GM18907 (cell line): ENCODE measurements around the gene NECTIN2.
A peak's percentile ranks its signal among the peaks of the same experiment; 100 is the strongest.
"Not testable (repeated sequence)": the region's sequence is repeated elsewhere in the genome, so short reads cannot be mapped to it uniquely, and the experiment has no call there.

Experiments used
- ATAC-seq: cut with Tn5 transposase; IDR thresholded peaks from one replicate; pipeline ENCODE4 v1.9.1; 2021; ENCODE audit warnings: mild to moderate bottlenecking, moderate library complexity; ENCODE audit not compliant: unreplicated experiment

The NECTIN2 gene

DNA sequence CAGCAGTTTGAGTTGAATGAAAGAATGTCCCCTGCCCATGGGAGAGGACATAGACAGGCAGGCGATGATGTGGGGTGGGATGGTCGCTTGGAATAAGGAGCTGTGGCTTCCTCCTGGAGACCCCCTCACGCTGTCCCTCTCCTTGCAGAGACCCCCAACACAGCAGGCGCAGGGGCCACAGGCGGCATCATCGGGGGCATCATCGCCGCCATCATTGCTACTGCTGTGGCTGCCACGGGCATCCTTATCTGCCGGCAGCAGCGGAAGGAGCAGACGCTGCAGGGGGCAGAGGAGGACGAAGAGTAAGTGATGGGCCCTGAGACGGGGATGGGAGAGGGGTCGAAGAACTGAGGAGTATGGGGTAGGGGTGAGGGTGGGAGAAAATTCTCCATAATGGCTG is 36.0 kb downstream of the NECTIN2 start:
- ATAC-seq, result no peak

DNA sequence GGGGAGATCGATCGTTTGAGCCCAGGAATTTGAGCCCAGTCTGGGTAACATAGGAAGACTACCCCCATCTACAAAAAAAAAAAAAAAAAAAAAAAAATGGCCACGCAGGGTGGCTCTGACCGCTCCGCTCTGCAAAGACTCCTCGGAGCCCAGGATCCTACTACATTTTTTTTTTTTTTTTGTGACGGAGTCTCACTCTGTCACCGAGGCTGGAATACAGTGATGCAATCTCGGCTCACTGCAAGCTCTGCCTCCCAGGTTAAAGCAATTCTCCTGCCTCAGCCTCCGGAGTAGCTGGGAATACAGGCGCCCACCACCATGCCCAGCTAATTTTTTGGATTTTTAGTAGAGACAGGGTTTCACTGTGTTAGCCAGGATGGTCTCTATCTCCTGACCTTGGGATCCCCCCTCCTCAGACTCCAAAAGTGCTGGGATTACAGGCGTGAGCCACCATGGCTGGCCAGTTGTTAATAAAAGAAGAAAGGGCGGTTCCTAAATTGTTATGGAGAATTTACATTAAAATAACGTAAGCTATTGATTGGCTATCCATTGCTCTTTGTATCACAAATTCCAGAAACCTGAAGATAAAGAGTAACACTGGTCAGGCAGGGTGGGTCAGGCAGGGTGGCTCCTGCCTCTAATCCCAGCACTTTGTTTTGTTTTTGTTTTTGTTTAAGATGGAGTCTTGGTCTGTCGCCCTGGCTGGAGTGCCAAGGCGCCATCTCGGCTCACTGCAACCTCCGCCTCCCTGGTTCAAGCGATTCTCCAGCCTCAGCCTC is 36.7 kb downstream of the NECTIN2 start:
- ATAC-seq, result not testable (repeated sequence)

DNA sequence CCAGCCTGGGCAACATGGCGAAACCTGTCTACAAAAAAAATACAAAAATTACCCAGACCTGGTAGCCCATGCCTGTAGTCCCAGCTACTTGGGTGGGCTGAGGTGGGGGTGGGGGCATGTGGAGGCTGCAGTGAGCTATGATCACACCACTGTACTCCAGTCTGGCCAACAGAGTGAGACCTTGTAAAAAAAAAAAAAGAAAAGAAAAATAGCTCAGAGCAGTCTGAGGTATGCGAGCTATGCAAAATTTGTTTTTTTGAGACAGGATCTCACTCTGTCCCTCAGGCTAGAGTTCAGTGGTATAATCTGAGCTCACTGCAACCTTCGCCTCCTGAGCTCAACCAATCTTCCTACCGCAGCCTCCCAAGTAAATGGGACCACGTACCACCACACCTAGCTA is 37.8 kb downstream of the NECTIN2 start:
- no peak for ATAC-seq

DNA sequence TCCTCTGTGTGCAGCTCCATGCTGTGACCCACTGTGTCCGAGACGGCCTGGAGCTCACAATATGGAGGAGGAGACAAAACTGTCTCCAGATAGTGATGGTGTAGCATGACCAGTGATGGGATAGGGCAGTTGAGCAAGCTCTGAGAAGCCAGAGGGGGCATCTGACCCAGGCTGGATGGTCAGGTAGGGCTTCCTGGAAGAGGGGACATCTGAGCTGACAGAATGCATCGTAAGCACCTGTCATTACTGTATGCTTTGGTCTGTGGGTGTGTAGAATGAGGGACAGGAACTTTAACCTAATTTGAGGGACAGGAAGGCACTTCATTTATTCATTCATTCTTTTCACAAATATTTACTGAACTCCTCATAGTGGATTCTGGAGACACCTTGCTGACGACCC is 38.5 kb downstream of the NECTIN2 start:
- no peak for ATAC-seq

DNA sequence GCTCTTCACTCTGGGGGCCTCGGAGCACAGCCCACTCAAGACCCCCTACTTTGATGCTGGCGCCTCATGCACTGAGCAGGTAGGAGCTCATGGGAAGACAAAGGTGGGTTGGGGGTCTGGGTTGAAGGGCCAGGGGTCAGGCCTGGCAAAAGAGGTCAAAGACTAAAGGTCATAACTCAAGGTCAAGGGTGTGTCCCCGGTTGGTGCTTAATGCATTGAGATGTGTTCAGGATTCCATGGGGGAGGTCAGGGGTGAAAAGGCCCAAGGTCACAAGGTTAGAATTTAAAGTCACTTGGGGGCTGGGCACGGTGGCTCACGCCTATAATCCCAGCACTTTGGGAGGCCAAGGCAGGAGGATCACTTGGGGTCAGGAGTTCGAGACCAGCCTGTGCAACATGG is 40.0 kb downstream of the NECTIN2 start:
- no peak for ATAC-seq

DNA sequence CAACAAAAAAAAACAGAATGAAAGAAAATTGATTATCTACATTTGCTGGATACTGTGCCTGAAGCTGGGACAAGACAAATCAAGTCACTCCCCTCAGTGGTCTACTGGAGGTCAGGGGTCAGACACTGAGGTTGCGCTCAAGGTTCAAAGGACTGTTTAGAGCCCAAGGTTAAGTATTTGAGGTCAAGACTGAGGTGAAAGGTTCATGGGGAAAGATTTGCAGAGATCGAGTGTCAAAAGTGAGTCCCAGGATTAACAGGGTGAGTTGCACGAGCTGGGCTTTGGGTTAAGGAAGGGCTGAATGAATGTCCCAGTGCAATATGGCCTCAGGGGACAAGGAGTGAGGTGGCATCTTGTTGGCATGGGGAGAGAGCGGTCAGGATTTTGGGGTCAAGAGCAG is 41.6 kb downstream of the NECTIN2 start:
- ATAC-seq, result no peak

DNA sequence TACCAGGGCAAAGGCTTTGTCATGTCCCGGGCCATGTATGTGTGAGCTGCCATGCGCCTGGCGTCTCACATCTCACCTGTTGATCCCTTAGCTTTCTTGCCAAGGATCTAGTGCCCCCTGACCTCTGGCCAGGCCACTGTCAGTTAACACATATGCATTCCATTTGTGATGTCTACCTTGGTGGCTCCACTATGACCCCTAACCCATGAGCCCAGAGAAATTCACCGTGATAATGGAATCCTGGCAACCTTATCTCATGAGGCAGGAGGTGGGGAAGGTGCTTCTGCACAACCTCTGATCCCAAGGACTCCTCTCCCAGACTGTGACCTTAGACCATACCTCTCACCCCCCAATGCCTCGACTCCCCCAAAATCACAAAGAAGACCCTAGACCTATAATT is 42.2 kb downstream of the NECTIN2 start:
- not testable (repeated sequence) for ATAC-seq

DNA sequence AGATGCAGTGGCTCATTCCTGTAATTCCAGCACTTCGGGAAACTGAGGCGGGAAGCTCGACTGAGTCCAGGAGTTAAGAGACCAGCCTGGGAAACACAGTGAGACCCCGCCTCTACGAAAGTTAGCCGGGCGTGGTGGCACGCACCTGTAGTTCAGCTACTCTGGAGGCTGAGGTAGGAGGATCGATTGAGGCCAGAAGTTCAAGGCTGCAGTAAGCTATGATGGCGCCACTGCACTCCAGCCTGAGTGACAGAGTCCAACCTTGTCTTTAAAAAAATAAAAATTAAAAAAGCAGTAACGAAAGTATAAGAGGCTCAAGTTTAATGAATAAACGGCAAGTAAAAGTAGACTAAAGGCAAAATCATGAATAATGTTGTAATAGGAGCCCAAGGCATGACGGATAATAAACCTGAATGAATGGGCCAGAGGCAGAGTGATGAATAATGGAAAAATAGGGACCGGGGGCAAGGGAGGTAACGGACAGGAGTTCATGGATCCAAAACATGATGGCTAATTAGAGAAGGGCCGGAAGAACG is 43.8 kb downstream of the NECTIN2 start:
- ATAC-seq, result no peak

DNA sequence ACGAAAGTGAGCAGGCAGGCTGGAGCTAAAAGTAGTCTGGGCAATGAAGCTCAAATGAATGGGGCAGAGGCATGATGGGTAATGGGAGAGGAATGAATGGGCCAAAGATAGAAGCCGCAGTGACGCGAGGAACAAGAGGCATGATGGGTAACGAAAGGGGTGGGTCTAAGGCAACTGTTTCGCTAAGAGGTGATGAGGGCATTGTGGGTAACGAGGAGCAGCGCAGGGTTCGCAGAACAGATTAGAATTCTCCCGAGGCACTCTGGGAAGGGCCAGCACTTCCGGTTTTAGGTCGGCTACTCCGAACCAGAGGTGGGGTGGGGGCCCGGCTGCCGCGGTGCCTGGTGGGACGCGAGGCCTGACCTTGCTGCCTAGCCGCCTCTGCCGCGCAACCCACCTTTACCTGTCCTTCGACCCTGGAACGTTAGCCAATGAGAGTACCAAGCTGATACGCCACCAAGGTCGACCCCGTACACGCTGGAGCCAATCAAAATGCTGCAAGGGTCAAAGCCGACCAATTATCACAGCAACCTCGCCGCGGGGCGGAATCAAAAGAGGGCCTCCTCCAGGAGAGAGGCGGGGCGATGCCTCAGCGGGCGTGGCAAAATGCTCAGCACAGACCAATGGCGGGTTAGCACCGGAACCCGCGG is 44.4 kb downstream of the NECTIN2 start:
- ATAC-seq, result peak; percentile 83

DNA sequence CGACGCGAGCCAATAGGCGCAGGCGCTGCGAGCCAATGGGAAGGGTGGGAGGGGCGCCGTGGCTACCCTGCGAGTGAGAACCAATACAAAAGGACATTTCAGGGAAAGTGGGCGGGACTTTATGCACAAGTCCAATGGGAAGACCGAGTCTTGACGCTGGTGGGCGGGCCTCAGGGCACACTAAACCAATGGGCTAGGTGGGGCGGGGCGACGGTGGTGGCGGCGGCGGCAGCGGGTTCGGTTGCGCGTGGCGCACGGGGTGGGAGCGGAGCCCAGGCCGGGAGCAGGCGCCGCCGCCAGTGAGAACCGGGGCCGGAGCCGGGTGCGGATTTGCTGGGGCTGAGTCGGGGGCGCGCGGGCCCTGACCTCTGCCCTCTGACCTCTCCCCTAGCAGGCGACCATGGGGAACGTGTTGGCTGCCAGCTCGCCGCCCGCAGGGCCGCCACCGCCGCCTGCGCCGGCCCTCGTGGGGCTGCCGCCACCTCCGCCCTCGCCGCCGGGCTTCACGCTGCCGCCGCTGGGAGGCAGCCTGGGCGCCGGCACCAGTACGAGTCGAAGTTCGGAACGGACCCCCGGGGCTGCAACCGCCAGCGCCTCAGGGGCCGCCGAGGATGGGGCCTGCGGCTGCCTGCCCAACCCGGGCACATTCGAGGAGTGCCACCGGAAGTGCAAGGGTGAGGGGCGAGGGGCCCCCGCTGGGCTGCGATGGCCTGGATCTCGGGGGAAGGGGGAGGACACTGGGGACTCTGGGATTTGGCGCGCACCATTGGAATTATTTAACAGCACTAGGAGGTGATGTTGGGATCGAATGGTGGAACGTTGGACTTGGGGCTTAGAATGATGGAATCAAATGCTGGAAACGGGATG is 45.2 kb downstream of the NECTIN2 start, which contains the start of gene TOMM40:
TSS of gene TOMM40 (plus strand) at position 239 of the 867 bp plus-strand sequence. CDS start at position 401, 162 bp downstream.
- peak; percentile 67 for ATAC-seq

DNA sequence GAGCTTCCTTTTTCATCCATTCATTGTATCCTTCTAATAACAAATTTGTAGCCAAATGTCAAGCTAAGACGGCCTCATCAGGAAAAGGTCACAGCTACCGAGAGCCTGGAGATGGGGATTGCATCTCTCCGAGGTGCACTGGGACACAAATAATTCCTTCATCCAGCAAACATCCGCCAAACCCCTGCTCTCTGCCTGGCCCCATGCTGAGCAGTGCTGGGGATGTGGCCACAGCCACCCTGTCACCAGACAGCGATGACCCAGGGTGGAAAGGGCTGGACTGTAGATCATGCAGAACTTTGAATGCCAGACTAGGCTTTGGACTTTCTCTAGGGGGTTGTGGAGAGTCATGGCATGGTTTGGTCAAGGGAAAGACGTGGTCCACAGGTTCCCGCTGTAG is 46.8 kb downstream of the NECTIN2 start:
- ATAC-seq, result no peak

DNA sequence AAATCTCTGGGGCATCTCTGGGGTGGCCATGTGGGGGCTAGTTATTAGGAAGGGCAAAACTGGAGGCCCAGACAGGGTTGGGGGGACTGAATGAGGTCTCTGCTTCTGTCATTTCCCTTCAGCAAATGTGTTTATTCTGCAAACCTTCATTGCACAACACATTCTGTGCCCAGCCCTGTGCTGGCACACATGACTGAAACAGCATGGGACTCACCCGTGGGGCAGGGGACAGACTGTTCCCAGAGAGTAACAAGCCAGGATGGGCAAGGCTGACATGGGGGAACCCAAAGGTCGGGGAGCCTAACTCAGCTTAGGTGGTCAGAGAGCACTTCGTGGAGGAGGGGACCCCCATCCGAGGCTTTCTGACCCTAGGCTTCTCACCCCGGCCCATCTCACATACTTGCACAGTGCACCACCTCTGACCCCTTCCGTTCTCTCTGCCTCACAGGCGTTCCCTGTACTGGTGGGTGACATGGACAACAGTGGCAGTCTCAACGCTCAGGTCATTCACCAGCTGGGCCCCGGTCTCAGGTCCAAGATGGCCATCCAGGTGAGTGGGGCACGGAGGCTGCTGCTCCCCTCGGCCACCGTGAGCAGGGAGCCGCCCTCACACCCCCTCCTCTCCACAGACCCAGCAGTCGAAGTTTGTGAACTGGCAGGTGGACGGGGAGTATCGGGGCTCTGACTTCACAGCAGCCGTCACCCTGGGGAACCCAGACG is 47.4 kb downstream of the NECTIN2 start:
- ATAC-seq, result no peak

DNA sequence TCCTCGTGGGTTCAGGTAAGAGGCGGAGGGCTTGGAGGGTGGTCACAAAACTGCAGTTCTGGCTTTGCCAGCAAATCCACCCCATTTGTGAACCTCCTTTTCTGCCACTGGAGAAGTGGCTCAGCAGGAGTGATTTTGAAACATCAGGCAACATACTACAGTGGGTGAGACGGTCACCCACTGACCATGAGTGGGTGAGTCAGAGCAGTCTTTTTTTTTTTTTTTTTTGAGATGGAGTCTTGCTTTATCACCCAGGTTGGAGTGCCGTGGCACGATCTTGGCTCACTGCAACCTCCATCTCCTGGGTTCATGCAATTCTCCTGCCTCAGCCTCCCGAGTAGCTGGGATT is 47.9 kb downstream of the NECTIN2 start:
- ATAC-seq, result no peak

DNA sequence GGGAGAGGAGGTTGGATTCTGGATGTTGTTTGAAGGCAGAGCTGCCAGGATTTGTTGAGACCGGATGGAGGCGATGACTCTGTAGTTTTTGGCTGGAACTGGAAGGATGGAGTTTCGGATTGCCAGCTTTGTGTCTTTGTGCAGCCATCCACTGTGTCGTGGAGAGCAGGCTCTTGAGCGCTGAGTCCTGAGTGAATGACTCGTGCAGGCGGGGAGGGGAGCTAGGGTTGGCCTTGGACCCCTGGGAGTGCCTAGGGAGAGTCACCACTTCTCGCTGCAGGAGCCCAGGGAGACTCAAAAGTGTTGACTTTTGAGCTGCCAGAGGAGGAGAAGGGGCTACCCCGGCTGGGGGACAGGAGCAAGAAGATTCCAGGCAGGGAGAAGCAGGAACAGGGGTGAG is 48.8 kb downstream of the NECTIN2 start:
- ATAC-seq, result no peak

DNA sequence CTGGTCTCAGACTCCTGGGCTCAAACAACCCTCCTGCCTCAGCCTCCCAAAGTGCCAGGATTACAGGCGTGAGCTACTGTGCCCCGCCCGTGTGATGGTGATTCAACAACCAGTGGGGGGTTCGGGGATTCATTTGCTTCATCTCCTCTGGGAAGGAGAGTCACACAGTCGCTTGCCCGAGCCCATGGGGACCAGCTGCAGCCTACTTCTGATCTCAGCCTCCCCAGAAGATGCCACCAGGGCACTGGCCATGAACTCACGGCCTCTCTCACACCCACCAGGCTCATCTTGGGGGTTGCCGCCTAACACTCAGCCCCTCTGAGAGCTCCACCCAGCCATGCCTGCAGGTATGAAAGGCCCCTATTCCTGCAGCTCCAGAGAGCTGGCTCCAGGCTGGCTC is 51.7 kb downstream of the NECTIN2 start:
- ATAC-seq, result no peak

DNA sequence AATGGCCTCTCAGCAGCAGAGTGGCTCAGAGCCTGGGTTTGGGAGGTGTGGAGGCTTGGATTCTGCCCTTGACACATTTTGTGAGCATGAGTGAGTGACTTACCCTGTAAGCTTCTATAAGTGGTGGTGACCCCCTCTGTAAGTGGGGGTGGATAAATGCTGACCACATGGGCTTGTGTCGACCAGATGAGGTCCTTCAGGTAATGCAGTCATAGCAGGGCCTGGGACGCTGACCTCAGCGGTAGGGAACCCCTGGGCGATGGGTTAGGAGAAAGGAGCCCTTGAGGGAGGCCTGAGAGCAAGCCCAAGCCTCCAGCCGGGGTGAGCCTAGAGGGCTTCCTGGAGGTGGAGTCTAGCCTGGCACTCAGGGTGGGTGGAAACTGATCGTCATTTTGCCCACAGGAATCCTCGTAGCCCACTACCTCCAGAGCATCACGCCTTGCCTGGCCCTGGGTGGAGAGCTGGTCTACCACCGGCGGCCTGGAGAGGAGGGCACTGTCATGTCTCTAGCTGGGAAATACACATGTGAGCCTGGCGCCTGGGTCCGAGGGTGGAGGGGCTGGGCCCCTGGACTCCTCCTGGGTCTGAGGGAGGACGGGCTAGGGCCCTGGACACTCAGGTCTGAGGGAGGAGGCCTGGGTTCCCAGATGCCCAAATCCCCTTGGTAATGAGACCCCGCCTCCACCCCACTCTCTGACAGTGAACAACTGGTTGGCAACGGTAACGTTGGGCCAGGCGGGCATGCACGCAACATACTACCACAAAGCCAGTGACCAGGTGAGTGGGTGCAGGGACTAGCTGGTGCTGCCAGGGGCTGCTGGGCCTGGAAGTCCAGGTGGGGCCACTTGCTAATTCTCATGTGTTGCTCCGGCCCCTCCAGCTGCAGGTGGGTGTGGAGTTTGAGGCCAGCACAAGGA is 54.5 kb downstream of the NECTIN2 start:
- ATAC-seq, result no peak

DNA sequence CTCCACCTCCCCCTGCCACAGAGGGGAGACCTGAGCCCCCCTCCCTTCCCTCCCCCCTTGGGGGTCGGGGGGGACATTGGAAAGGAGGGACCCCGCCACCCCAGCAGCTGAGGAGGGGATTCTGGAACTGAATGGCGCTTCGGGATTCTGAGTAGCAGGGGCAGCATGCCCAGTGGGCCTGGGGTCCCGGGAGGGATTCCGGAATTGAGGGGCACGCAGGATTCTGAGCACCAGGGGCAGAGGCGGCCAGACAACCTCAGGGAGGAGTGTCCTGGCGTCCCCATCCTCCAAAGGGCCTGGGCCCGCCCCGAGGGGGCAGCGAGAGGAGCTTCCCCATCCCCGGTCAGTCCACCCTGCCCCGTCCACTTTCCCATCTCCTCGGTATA is 57.1 kb downstream of the NECTIN2 start:
- ATAC-seq, result no peak

DNA sequence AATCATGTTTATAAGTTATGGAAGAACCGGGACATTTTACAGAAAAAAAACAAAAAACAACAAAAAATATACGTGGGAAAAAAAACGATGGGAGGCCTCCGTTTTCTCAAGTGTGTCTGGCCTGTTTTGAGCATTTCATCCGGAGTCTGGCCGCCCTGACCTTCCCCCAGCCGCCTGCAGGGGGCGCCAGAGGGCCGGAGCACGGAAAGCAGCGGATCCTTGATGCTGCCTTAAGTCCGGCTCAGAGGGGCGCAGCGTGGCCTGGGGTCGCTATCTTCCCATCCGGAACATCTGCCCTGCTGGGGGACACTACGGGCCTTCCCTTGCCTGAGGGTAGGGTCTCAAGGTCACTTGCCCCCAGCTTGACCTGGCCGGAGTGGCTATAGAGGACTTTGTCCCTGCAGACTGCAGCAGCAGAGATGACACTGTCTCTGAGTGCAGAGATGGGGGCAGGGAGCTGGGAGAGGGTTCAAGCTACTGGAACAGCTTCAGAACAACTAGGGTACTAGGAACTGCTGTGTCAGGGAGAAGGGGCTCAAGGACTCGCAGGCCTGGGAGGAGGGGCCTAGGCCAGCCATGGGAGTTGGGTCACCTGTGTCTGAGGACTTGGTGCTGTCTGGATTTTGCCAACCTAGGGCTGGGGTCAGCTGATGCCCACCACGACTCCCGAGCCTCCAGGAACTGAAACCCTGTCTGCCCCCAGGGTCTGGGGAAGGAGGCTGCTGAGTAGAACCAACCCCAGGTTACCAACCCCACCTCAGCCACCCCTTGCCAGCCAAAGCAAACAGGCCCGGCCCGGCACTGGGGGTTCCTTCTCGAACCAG is 57.7 kb downstream of the NECTIN2 start:
- ATAC-seq, result no peak
